Ascending aorta (tissue), 2 donors: ENCODE measurements around the gene KSR1. TPM values are rescaled to one million over a fixed set of nuclear protein-coding genes. Genes with fewer than 3 reads are reported as not detected.

Experiments
- DNase-seq, 2 donors: peaks; one replicate each; pipeline ENCODE4 v3.0.0-alpha.2; 2019; ENCODE audit warnings: low spot score in 2 of 2
- H3K27ac ChIP-seq, 2 donors: fragments of 200-600 bp; sonication (generic); one replicate each; pipeline ENCODE4 v1.5.1; 2016 to 2017; ENCODE audit warnings: mild to moderate bottlenecking in 1 of 2
- H3K27me3 ChIP-seq: fragments of 200-600 bp; sonication (generic); one replicate; pipeline ENCODE4 v1.5.1; 2017
- H3K36me3 ChIP-seq, 2 donors: fragments of 200-600 bp; sonication (generic); one replicate each; pipeline ENCODE4 v1.5.1; 2016
- H3K4me1 ChIP-seq, 2 donors: fragments of 200-600 bp; sonication (generic); one replicate each; pipeline ENCODE4 v1.5.1; 2016 to 2017; ENCODE audit warnings: mild to moderate bottlenecking in 1 of 2
- H3K4me3 ChIP-seq, 2 donors: fragments of 200-600 bp; sonication (generic); one replicate each; pipeline ENCODE4 v1.5.1; 2016 to 2017; ENCODE audit warnings: mild to moderate bottlenecking in 1 of 2
- H3K9me3 ChIP-seq, 2 donors: fragments of 200-600 bp; sonication (generic); one replicate each; pipeline ENCODE4 v1.5.1; 2016
- CTCF ChIP-seq, 3 experiments: fragments of 200-600 bp in 2 of 3; fragments of 450-650 bp in 1 of 3; sonication (generic) in 2 of 3; IDR thresholded peaks; one replicate each; pipeline ENCODE4 v1.5.1; 2016 to 2019; ENCODE audit warnings: antibody characterized with exemption in 3 of 3, mild to moderate bottlenecking in 1 of 3, moderate library complexity in 1 of 3
- intact Hi-C: fragments of 100-400 bp; cut with DNase I; formaldehyde crosslinking; loops from one replicate; pipeline ENCODE4 v1.15.1; 2023
- total RNA-seq: library from RNA; depleted of rRNA; stranded (reverse); fragments of >200 nt; gene quantifications from one replicate; pipeline ENCODE4 v1.1.0, GENCODE V29; 2016

The KSR1 gene
- total RNA-seq, 1 donor from 2014 or later, result 42.6 TPM

GRCh38 chr17:27573548-27573947, 117.3 kb downstream of the KSR1 start:
- intact Hi-C loops, result no loop called here
- DNase-seq, result no peak
- H3K27me3 ChIP-seq, result no peaks in the 10 kb centered on the region
- no peaks in the 10 kb centered on the region for H3K4me1 ChIP-seq
- H3K36me3 ChIP-seq, result no peaks in the 10 kb centered on the region
- no peak overlapping the region for H3K27ac ChIP-seq
- no peak overlapping the region for H3K4me3 ChIP-seq
- TF ChIP-seq CTCF (IDR thresholded peaks at IDR 0.05), result no peak
- H3K9me3 ChIP-seq, result no peaks in the 10 kb centered on the region

GRCh38 chr17:27573971-27574525, 117.8 kb downstream of the KSR1 start:
- H3K36me3 ChIP-seq, result no peaks in the 10 kb centered on the region
- intact Hi-C loops, result no loop called here
- H3K4me1 ChIP-seq, result no peaks in the 10 kb centered on the region
- H3K4me3 ChIP-seq, result no peak overlapping the region
- H3K27me3 ChIP-seq, result no peaks in the 10 kb centered on the region
- H3K27ac ChIP-seq, result no peak overlapping the region
- TF ChIP-seq CTCF (IDR thresholded peaks at IDR 0.05), result no peak
- no peak for DNase-seq
- no peaks in the 10 kb centered on the region for H3K9me3 ChIP-seq

- TF ChIP-seq CTCF (IDR thresholded peaks at IDR 0.05), result no peak
- H3K9me3 ChIP-seq, result no peaks in the 10 kb centered on the region
- DNase-seq, result no peak
- intact Hi-C loops, result no loop called here
- no peak overlapping the region for H3K4me3 ChIP-seq
- no peaks in the 10 kb centered on the region for H3K36me3 ChIP-seq
- H3K27me3 ChIP-seq, result no peaks in the 10 kb centered on the region
- H3K4me1 ChIP-seq, result no peaks in the 10 kb centered on the region
- peak overlapping the region in 1 of 2 donors; percentile 81 for H3K27ac ChIP-seq
Observed at GRCh38 chr17:27575096-27575911, 119.1 kb downstream of the KSR1 start.

- Histone ChIP-seq H3K27ac (peak overlapping the region in 1 of 2 donors; percentile 81), H3K36me3 (no peaks in the 10 kb centered on the region), H3K9me3 (no peaks in the 10 kb centered on the region), H3K4me1 (no peaks in the 10 kb centered on the region), H3K27me3 (no peaks in the 10 kb centered on the region), H3K4me3 (no peak overlapping the region)
- no peak for DNase-seq
- intact Hi-C loops, result no loop called here
- TF ChIP-seq CTCF (IDR thresholded peaks at IDR 0.05), result no peak
Observed at GRCh38 chr17:27575912-27576252, 119.6 kb downstream of the KSR1 start.

- no peak overlapping the region for H3K4me3 ChIP-seq
- H3K27ac ChIP-seq, result peak overlapping the region in 1 of 2 donors; percentile 81
- no peaks in the 10 kb centered on the region for H3K4me1 ChIP-seq
- H3K27me3 ChIP-seq, result no peaks in the 10 kb centered on the region
- intact Hi-C loops, result no loop called here
- no peaks in the 10 kb centered on the region for H3K9me3 ChIP-seq
- TF ChIP-seq CTCF (IDR thresholded peaks at IDR 0.05), result no peak
- H3K36me3 ChIP-seq, result no peaks in the 10 kb centered on the region
- DNase-seq, result no peak
Observed at GRCh38 chr17:27576477-27577083, 120.3 kb downstream of the KSR1 start.
